ENCODE measurements around the gene MKLN1.

The MKLN1 gene

GRCh38 chr7:131357282-131357880, 29.7 kb downstream of the MKLN1 start:
- peaks cover 35% of the 10 kb centered on the region for H3K4me1 ChIP-seq (ENCODE audit: insufficient read depth, low read length)
- H3K27ac ChIP-seq (ENCODE audit: low read length) = no peak overlapping the region

GRCh38 chr7:131358636-131359035, 31.0 kb downstream of the MKLN1 start:
- no peaks in the 10 kb centered on the region for H3K9me3 ChIP-seq (ENCODE audit: insufficient read depth, low read depth, low read length)
- no peaks in the 10 kb centered on the region for H3K36me3 ChIP-seq (ENCODE audit: insufficient read depth, low read depth, low read length)
- no peak overlapping the region for H3K27ac ChIP-seq (ENCODE audit: low read length)
- H3K4me1 ChIP-seq (ENCODE audit: insufficient read depth, low read length) = peaks cover 33% of the 10 kb centered on the region
- H3K9ac ChIP-seq (ENCODE audit: low read depth, low read length) = no peak overlapping the region
- no peaks in the 10 kb centered on the region for H3K27me3 ChIP-seq (ENCODE audit: insufficient read depth, low read length)
- no peak overlapping the region for H3K4me3 ChIP-seq (ENCODE audit: low read length)

More at GRCh38 chr7:131357282-131357880, 29.7 kb downstream of the MKLN1 start:
- Histone ChIP-seq H3K27me3 (ENCODE audit: insufficient read depth, low read length) (no peaks in the 10 kb centered on the region), H3K36me3 (ENCODE audit: insufficient read depth, low read depth, low read length) (no peaks in the 10 kb centered on the region), H3K9me3 (ENCODE audit: insufficient read depth, low read depth, low read length) (no peaks in the 10 kb centered on the region), H3K4me3 (ENCODE audit: low read length) (no peak overlapping the region), H3K9ac (ENCODE audit: low read depth, low read length) (no peak overlapping the region)

- no peak overlapping the region for H3K4me3 ChIP-seq (ENCODE audit: low read length)
- H3K27me3 ChIP-seq (ENCODE audit: insufficient read depth, low read length) = no peaks in the 10 kb centered on the region
- no peak overlapping the region for H3K9ac ChIP-seq (ENCODE audit: low read depth, low read length)
- H3K9me3 ChIP-seq (ENCODE audit: insufficient read depth, low read depth, low read length) = no peaks in the 10 kb centered on the region
- no peaks in the 10 kb centered on the region for H3K36me3 ChIP-seq (ENCODE audit: insufficient read depth, low read depth, low read length)
- H3K4me1 ChIP-seq (ENCODE audit: insufficient read depth, low read length) = peaks cover 36% of the 10 kb centered on the region
- H3K27ac ChIP-seq (ENCODE audit: low read length) = peak overlapping the region; percentile 5
These were observed 31.6 kb downstream of the MKLN1 start for GRCh38 chr7:131359136-131359776.

- H3K27me3 ChIP-seq (ENCODE audit: insufficient read depth, low read length) = no peaks in the 10 kb centered on the region
- no peak overlapping the region for H3K9ac ChIP-seq (ENCODE audit: low read depth, low read length)
- H3K27ac ChIP-seq (ENCODE audit: low read length) = no peak overlapping the region
- no peak overlapping the region for H3K4me3 ChIP-seq (ENCODE audit: low read length)
- H3K4me1 ChIP-seq (ENCODE audit: insufficient read depth, low read length) = peaks cover 33% of the 10 kb centered on the region
- no peaks in the 10 kb centered on the region for H3K9me3 ChIP-seq (ENCODE audit: insufficient read depth, low read depth, low read length)
- H3K36me3 ChIP-seq (ENCODE audit: insufficient read depth, low read depth, low read length) = no peaks in the 10 kb centered on the region
These were observed 36.0 kb downstream of the MKLN1 start for GRCh38 chr7:131363719-131364118.

- Histone ChIP-seq H3K4me3 (ENCODE audit: low read length) (no peak overlapping the region), H3K36me3 (ENCODE audit: insufficient read depth, low read depth, low read length) (no peaks in the 10 kb centered on the region), H3K4me1 (ENCODE audit: insufficient read depth, low read length) (peaks cover 31% of the 10 kb centered on the region), H3K27me3 (ENCODE audit: insufficient read depth, low read length) (no peaks in the 10 kb centered on the region), H3K9me3 (ENCODE audit: insufficient read depth, low read depth, low read length) (no peaks in the 10 kb centered on the region), H3K27ac (ENCODE audit: low read length) (no peak overlapping the region), H3K9ac (ENCODE audit: low read depth, low read length) (no peak overlapping the region)
These were observed 37.2 kb downstream of the MKLN1 start for GRCh38 chr7:131364767-131365344.

GRCh38 chr7:131365838-131366237, 38.2 kb downstream of the MKLN1 start:
- Histone ChIP-seq H3K4me1 (ENCODE audit: insufficient read depth, low read length) (peaks cover 32% of the 10 kb centered on the region), H3K36me3 (ENCODE audit: insufficient read depth, low read depth, low read length) (no peaks in the 10 kb centered on the region), H3K27me3 (ENCODE audit: insufficient read depth, low read length) (no peaks in the 10 kb centered on the region), H3K9ac (ENCODE audit: low read depth, low read length) (no peak overlapping the region), H3K4me3 (ENCODE audit: low read length) (no peak overlapping the region), H3K27ac (ENCODE audit: low read length) (no peak overlapping the region), H3K9me3 (ENCODE audit: insufficient read depth, low read depth, low read length) (no peaks in the 10 kb centered on the region)

GRCh38 chr7:131369354-131369753, 41.7 kb downstream of the MKLN1 start:
- Histone ChIP-seq H3K9me3 (ENCODE audit: insufficient read depth, low read depth, low read length) (no peaks in the 10 kb centered on the region), H3K27me3 (ENCODE audit: insufficient read depth, low read length) (no peaks in the 10 kb centered on the region), H3K27ac (ENCODE audit: low read length) (no peak overlapping the region), H3K9ac (ENCODE audit: low read depth, low read length) (no peak overlapping the region), H3K4me1 (ENCODE audit: insufficient read depth, low read length) (peaks cover 34% of the 10 kb centered on the region), H3K4me3 (ENCODE audit: low read length) (no peak overlapping the region), H3K36me3 (ENCODE audit: insufficient read depth, low read depth, low read length) (no peaks in the 10 kb centered on the region)

- no peak overlapping the region for H3K27ac ChIP-seq (ENCODE audit: low read length)
These were observed 42.9 kb downstream of the MKLN1 start for GRCh38 chr7:131370523-131370968.

GRCh38 chr7:131371411-131371810, 43.7 kb downstream of the MKLN1 start:
- H3K27ac ChIP-seq (ENCODE audit: low read length) = no peak overlapping the region
- peaks cover 28% of the 10 kb centered on the region for H3K4me1 ChIP-seq (ENCODE audit: insufficient read depth, low read length)
- no peaks in the 10 kb centered on the region for H3K36me3 ChIP-seq (ENCODE audit: insufficient read depth, low read depth, low read length)

More at GRCh38 chr7:131370523-131370968, 42.9 kb downstream of the MKLN1 start:
- no peaks in the 10 kb centered on the region for H3K9me3 ChIP-seq (ENCODE audit: insufficient read depth, low read depth, low read length)
- no peaks in the 10 kb centered on the region for H3K27me3 ChIP-seq (ENCODE audit: insufficient read depth, low read length)
- peaks cover 34% of the 10 kb centered on the region for H3K4me1 ChIP-seq (ENCODE audit: insufficient read depth, low read length)
- H3K9ac ChIP-seq (ENCODE audit: low read depth, low read length) = no peak overlapping the region
- no peaks in the 10 kb centered on the region for H3K36me3 ChIP-seq (ENCODE audit: insufficient read depth, low read depth, low read length)
- no peak overlapping the region for H3K4me3 ChIP-seq (ENCODE audit: low read length)

GRCh38 chr7:131372554-131372953, 44.9 kb downstream of the MKLN1 start:
- H3K9ac ChIP-seq (ENCODE audit: low read depth, low read length) = no peak overlapping the region
- no peaks in the 10 kb centered on the region for H3K9me3 ChIP-seq (ENCODE audit: insufficient read depth, low read depth, low read length)
- no peak overlapping the region for H3K27ac ChIP-seq (ENCODE audit: low read length)
- H3K4me3 ChIP-seq (ENCODE audit: low read length) = no peak overlapping the region
- peaks cover 28% of the 10 kb centered on the region for H3K4me1 ChIP-seq (ENCODE audit: insufficient read depth, low read length)
- H3K36me3 ChIP-seq (ENCODE audit: insufficient read depth, low read depth, low read length) = no peaks in the 10 kb centered on the region
- no peaks in the 10 kb centered on the region for H3K27me3 ChIP-seq (ENCODE audit: insufficient read depth, low read length)

More at GRCh38 chr7:131371411-131371810, 43.7 kb downstream of the MKLN1 start:
- Histone ChIP-seq H3K9ac (ENCODE audit: low read depth, low read length) (no peak overlapping the region), H3K27me3 (ENCODE audit: insufficient read depth, low read length) (no peaks in the 10 kb centered on the region), H3K9me3 (ENCODE audit: insufficient read depth, low read depth, low read length) (no peaks in the 10 kb centered on the region), H3K4me3 (ENCODE audit: low read length) (no peak overlapping the region)

GRCh38 chr7:131374821-131375220, 47.1 kb downstream of the MKLN1 start:
- no peak overlapping the region for H3K4me3 ChIP-seq (ENCODE audit: low read length)
- no peaks in the 10 kb centered on the region for H3K36me3 ChIP-seq (ENCODE audit: insufficient read depth, low read depth, low read length)
- no peak overlapping the region for H3K27ac ChIP-seq (ENCODE audit: low read length)
- no peak overlapping the region for H3K9ac ChIP-seq (ENCODE audit: low read depth, low read length)
- H3K27me3 ChIP-seq (ENCODE audit: insufficient read depth, low read length) = no peaks in the 10 kb centered on the region
- no peaks in the 10 kb centered on the region for H3K9me3 ChIP-seq (ENCODE audit: insufficient read depth, low read depth, low read length)
- peaks cover 25% of the 10 kb centered on the region for H3K4me1 ChIP-seq (ENCODE audit: insufficient read depth, low read length)

Data from iPS-20b (cell line).